GM12878 (cell line): ENCODE measurements around the gene TMPRSS3.

Experiments used
- BHLHE40 ChIP-seq, 2 experiments: fragments of 450-650 bp in 1 of 2; IDR thresholded peaks; 2 replicates each; pipeline ENCODE4 v1.6.1; 2011 to 2017; ENCODE audit warnings: low read depth in 2 of 2, borderline replicate concordance in 1 of 2, improper control_type of control experiment in 1 of 2, low read length in 1 of 2, mild to moderate bottlenecking in 1 of 2
- ESRRA ChIP-seq: IDR thresholded peaks from 2 replicates; pipeline ENCODE4 v1.6.1; 2012; ENCODE audit warnings: mild to moderate bottlenecking, low read length, improper control_type of control experiment
- MYC ChIP-seq: IDR thresholded peaks from 2 replicates; pipeline ENCODE4 v1.6.1; 2011; ENCODE audit warnings: mild to moderate bottlenecking, low read length, moderate library complexity, inconsistent platforms; ENCODE audit not compliant: insufficient read depth, insufficient replicate concordance, insufficient read length, severe bottlenecking
- NFYB ChIP-seq: IDR thresholded peaks from 2 replicates; pipeline ENCODE4 v1.6.1; 2011; ENCODE audit warnings: low read depth, mild to moderate bottlenecking, low read length, improper control_type of control experiment, moderate library complexity; ENCODE audit not compliant: insufficient read depth
- POLR2A ChIP-seq: IDR thresholded peaks from 2 replicates; pipeline ENCODE4 v1.6.1; 2011; ENCODE audit warnings: low read depth, mild to moderate bottlenecking, low read length
- POLR2AphosphoS5 ChIP-seq: IDR thresholded peaks from 2 replicates; pipeline ENCODE4 v1.6.1; 2011; ENCODE audit warnings: mild to moderate bottlenecking, low read length, inconsistent platforms
- RAD21 ChIP-seq: IDR thresholded peaks from 2 replicates; pipeline ENCODE4 v1.6.1; 2011; ENCODE audit warnings: mild to moderate bottlenecking, low read depth, low read length, moderate library complexity; ENCODE audit not compliant: insufficient read depth
- SIX5 ChIP-seq: IDR thresholded peaks from 2 replicates; pipeline ENCODE4 v1.6.1; 2011; ENCODE audit warnings: mild to moderate bottlenecking, low read depth, low read length, moderate library complexity; ENCODE audit not compliant: severe bottlenecking
- TCF12 ChIP-seq: IDR thresholded peaks from 2 replicates; pipeline ENCODE4 v1.6.1; 2011; ENCODE audit warnings: low read depth, mild to moderate bottlenecking, low read length
- ZBTB11 ChIP-seq: fragments of 450-650 bp; formaldehyde crosslinking; IDR thresholded peaks from 2 replicates; pipeline ENCODE4 v1.5.0; 2022; ENCODE audit warnings: mild to moderate bottlenecking, missing genetic modification characterization
- TF ChIP-seq, protein P1 (sequence below), 3 experiments: IDR thresholded peaks in 2 of 3; conservative IDR thresholded peaks in 1 of 3; 2 replicates each; pipeline ENCODE4 v1.5.1; 2011; ENCODE audit warnings: low read depth in 3 of 3, low read length in 3 of 3, mild to moderate bottlenecking in 3 of 3, control low read depth in 2 of 3, moderate library complexity in 2 of 3, inconsistent platforms in 1 of 3, mixed read lengths in 1 of 3; ENCODE audit not compliant: control insufficient read depth in 2 of 3, insufficient read depth in 1 of 3; ENCODE audit errors: extremely low read depth in 1 of 3
- TF ChIP-seq, protein P2 (sequence below): fragments of 450-650 bp; IDR thresholded peaks from 2 replicates; pipeline ENCODE4 v1.6.1; 2017; ENCODE audit warnings: mild to moderate bottlenecking

- TF ChIP-seq POLR2AphosphoS5: no peak
- no peak for TF ChIP-seq POLR2A
- TF ChIP-seq, protein P1, sequence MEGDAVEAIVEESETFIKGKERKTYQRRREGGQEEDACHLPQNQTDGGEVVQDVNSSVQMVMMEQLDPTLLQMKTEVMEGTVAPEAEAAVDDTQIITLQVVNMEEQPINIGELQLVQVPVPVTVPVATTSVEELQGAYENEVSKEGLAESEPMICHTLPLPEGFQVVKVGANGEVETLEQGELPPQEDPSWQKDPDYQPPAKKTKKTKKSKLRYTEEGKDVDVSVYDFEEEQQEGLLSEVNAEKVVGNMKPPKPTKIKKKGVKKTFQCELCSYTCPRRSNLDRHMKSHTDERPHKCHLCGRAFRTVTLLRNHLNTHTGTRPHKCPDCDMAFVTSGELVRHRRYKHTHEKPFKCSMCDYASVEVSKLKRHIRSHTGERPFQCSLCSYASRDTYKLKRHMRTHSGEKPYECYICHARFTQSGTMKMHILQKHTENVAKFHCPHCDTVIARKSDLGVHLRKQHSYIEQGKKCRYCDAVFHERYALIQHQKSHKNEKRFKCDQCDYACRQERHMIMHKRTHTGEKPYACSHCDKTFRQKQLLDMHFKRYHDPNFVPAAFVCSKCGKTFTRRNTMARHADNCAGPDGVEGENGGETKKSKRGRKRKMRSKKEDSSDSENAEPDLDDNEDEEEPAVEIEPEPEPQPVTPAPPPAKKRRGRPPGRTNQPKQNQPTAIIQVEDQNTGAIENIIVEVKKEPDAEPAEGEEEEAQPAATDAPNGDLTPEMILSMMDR (IDR thresholded peaks at IDR 0.05 in 2 of 3, conservative IDR thresholded peaks at IDR 0.05 in 1 of 3; ENCODE audit: control insufficient read depth in 2 of 3, extremely low read depth in 1 of 3, insufficient read depth in 1 of 3, low read depth in 3 of 3, low read length in 3 of 3): no peak
- TF ChIP-seq SIX5: no peak
- no peak for TF ChIP-seq NFYB
- TF ChIP-seq RAD21: no peak
- TF ChIP-seq, protein P2, sequence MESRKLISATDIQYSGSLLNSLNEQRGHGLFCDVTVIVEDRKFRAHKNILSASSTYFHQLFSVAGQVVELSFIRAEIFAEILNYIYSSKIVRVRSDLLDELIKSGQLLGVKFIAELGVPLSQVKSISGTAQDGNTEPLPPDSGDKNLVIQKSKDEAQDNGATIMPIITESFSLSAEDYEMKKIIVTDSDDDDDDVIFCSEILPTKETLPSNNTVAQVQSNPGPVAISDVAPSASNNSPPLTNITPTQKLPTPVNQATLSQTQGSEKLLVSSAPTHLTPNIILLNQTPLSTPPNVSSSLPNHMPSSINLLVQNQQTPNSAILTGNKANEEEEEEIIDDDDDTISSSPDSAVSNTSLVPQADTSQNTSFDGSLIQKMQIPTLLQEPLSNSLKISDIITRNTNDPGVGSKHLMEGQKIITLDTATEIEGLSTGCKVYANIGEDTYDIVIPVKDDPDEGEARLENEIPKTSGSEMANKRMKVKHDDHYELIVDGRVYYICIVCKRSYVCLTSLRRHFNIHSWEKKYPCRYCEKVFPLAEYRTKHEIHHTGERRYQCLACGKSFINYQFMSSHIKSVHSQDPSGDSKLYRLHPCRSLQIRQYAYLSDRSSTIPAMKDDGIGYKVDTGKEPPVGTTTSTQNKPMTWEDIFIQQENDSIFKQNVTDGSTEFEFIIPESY: no peak
- no peak for TF ChIP-seq TCF12
- no peak for TF ChIP-seq ESRRA
- no peak for TF ChIP-seq ZBTB11 (CRISPR knock-in tag)
- no peak for TF ChIP-seq MYC
- TF ChIP-seq BHLHE40 (IDR thresholded peaks at IDR 0.05; ENCODE audit: borderline replicate concordance in 1 of 2, low read depth in 2 of 2, low read length in 1 of 2): no peak
Observed at GRCh38 chr21:42343556-42343955, 52.3 kb downstream of the TMPRSS3 start.
